Epithelial cell of proximal tubule (primary cell): Measurements from ENCODE around the gene KLF14. TPM values are rescaled to one million over a fixed set of nuclear protein-coding genes. Genes with fewer than 3 reads are reported as not detected.

Experiments used
- DNase-seq: peaks from one replicate; pipeline ENCODE4 v3.0.0-alpha.2; 2011; ENCODE audit warnings: low read depth
- H3K4me3 ChIP-seq: 2 replicates; pipeline ENCODE4 v1.5.1; 2011; ENCODE audit warnings: low read depth, mild to moderate bottlenecking, low read length
- CTCF ChIP-seq: conservative IDR thresholded peaks from 2 replicates; pipeline ENCODE4 v1.5.1; 2012; ENCODE audit warnings: low read depth, mild to moderate bottlenecking, low read length
- total RNA-seq: library from RNA; depleted of rRNA; stranded (reverse); fragments of >200 nt; gene quantifications from 2 replicates; pipeline ENCODE4 v1.2.3, GENCODE V29; 2015

The KLF14 gene
- total RNA-seq, 1 donor from 2014 or later, result not detected

GRCh38 chr7:130734815-130735716, 1.1 kb upstream of the KLF14 start:
- DNase-seq, result no peak
- peak overlapping the region; percentile 60 for H3K4me3 ChIP-seq
- no peak for TF ChIP-seq CTCF

GRCh38 chr7:130732980-130733930, 752 bp downstream of the KLF14 start:
- peak overlapping the region; percentile 60 for H3K4me3 ChIP-seq
- no peak for TF ChIP-seq CTCF
- no peak for DNase-seq

- no peak overlapping the region for H3K4me3 ChIP-seq
Measured at GRCh38 chr7:130723784-130724183, 10.2 kb downstream of the KLF14 start.

DNA sequence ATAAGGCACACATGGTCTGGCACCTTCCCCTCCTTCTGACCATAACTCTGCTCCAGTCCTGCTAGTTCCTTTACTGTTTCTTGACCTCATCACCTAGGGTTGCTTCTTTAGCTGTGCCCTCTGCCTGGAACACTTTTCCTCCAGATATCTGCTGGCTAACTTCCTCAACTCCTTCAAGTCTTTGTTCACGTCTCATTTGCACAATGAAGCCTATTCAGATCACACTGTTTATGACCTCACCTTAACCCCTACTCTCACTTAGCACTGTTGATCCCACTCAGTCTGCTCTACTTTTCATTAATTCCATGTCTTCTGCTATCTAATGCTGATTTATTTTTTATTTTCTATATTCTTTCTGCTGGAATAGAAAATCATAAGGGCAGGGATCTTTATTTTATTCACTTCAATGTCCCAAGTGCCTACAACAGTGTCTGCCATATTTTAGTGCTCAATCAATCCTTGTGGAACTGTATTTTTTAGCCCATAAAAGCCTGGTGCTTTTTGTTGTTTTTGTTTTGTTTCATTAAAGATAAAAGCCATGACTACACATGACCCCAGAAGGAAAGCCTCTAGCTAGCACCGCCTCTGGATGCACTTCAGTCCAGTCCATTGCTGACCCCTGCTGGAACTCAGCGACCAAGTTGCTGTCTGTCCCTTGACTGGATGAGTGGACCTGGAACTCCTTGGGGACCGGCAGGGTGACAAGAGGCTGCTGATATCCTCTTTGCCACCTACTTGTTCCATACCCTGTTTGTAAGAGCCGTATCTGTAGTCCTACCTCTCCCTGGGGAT, 12.3 kb downstream of the KLF14 start:
- DNase-seq, result no peak
- TF ChIP-seq CTCF, result peak; percentile 94
- no peak overlapping the region for H3K4me3 ChIP-seq

More at GRCh38 chr7:130723784-130724183, 10.2 kb downstream of the KLF14 start:
- no peak for TF ChIP-seq CTCF
- no peak for DNase-seq

DNA sequence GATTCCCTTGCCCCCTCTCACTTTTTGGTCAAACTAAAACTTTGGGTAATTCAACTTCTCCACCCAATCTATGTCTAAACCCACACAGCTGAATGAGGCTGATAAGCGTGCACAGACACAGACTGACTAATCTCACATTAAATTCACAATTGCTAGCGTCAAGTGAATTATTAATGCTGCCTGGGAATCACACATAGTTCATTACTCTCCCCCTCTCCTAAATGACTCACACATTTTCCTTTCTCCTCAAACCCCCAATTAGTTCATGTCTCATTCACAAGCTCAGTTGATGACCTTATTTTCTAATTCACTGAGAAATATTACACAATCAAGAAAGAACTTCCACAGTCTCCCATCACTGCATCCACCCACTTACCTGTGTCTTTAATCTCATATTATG, 14.5 kb downstream of the KLF14 start:
- DNase-seq, result peak; percentile 91
- TF ChIP-seq CTCF, result no peak
- no peak overlapping the region for H3K4me3 ChIP-seq

DNA sequence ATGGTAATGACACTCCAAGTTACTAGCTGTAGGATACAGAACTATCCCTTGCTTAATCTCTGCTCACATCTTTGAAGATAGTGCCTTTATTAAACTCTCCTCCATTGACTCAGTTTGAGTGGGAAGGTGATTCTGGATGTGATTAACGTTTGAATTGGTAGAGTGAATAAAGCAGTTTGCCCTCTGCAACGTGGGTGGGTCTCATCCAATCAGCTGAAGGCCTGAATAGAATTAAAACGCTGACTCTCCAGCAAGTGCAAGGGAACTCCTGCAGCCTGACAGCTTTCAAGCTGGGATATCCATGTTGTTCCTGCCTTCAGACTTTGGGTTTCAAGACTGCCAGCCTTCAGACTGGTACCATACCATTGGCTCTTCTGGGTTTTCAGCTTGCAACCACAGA, 21.6 kb downstream of the KLF14 start:
- DNase-seq, result no peak
- H3K4me3 ChIP-seq, result no peak overlapping the region
- no peak for TF ChIP-seq CTCF
